GM21367 (cell line): ENCODE measurements around the gene DCANP1.

Source experiments
- ATAC-seq: cut with Tn5 transposase; IDR thresholded peaks from one replicate; pipeline ENCODE4 v1.9.1; 2021; ENCODE audit not compliant: unreplicated experiment

DCANP1 gene

GRCh38 chr5:135458356-135458755, 11.2 kb upstream of the DCANP1 start:
- no peak for ATAC-seq

GRCh38 chr5:135457424-135458071, 10.4 kb upstream of the DCANP1 start:
- ATAC-seq = peak; percentile 58

GRCh38 chr5:135456238-135457099, 9.3 kb upstream of the DCANP1 start:
- ATAC-seq = peak; percentile 50

GRCh38 chr5:135455876-135456237, 8.7 kb upstream of the DCANP1 start:
- peak; percentile 7 for ATAC-seq

GRCh38 chr5:135454946-135455345, 7.8 kb upstream of the DCANP1 start:
- no peak for ATAC-seq

GRCh38 chr5:135453613-135454012, 6.5 kb upstream of the DCANP1 start:
- ATAC-seq = no peak

- ATAC-seq = no peak
These were observed 5.3 kb upstream of the DCANP1 start, which contains the start of gene TIFAB for GRCh38 chr5:135452321-135453030. TIFAB (minus strand) TSS chr5:135452351; CDS start chr5:135449939, 2,412 bp downstream.

GRCh38 chr5:135451581-135452320, 4.6 kb upstream of the DCANP1 start:
- no peak for ATAC-seq

GRCh38 chr5:135450952-135451351, 3.8 kb upstream of the DCANP1 start:
- ATAC-seq = no peak

GRCh38 chr5:135450336-135450735, 3.2 kb upstream of the DCANP1 start:
- ATAC-seq = no peak

GRCh38 chr5:135449644-135450043, 2.5 kb upstream of the DCANP1 start:
- ATAC-seq = no peak

GRCh38 chr5:135448791-135449507, 1.8 kb upstream of the DCANP1 start:
- no peak for ATAC-seq

- no peak for ATAC-seq
These were observed 1.1 kb upstream of the DCANP1 start for GRCh38 chr5:135448071-135448739.

GRCh38 chr5:135446615-135447014, 533 bp downstream of the DCANP1 start:
- no peak for ATAC-seq

GRCh38 chr5:135446206-135446605, 942 bp downstream of the DCANP1 start:
- ATAC-seq = no peak

GRCh38 chr5:135445306-135445985, 1.7 kb downstream of the DCANP1 start:
- no peak for ATAC-seq

- no peak for ATAC-seq
These were observed 2.3 kb downstream of the DCANP1 start for GRCh38 chr5:135444881-135445280.

- no peak for ATAC-seq
These were observed 2.8 kb downstream of the DCANP1 start for GRCh38 chr5:135444360-135444759.
